Natural killer cell (primary cell): ENCODE measurements around the gene VWF. TPM values are rescaled to one million over a fixed set of nuclear protein-coding genes. Genes with fewer than 3 reads are reported as not detected.

Source experiments
- ATAC-seq, 3 donors: fragments of 150-1000 bp in 2 of 3; fragments of 200-7000 bp in 1 of 3; cut with Tn5 transposase; 1 replicate in 1 of 3; 2 replicates in 2 of 3; pipeline ENCODE4 v1.10.0; 2021; ENCODE audit warnings: mild to moderate bottlenecking in 2 of 3, moderate library complexity in 2 of 3
- DNase-seq, 2 donors: peaks; one replicate each; pipeline versions ENCODE4 v3.0.0 to v3.0.0-alpha.2; 2013 to 2021; ENCODE audit warnings: mixed read lengths in 1 of 2
- H3K27ac ChIP-seq: one replicate; pipeline ENCODE4 v1.5.1; 2013; ENCODE audit warnings: mild to moderate bottlenecking, low read length
- H3K27me3 ChIP-seq: one replicate; pipeline ENCODE4 v1.6.1; 2013; ENCODE audit warnings: low read length; ENCODE audit not compliant: control insufficient read depth, insufficient read depth
- H3K36me3 ChIP-seq: one replicate; pipeline ENCODE4 v1.6.1; 2013; ENCODE audit warnings: low read length; ENCODE audit not compliant: control insufficient read depth, insufficient read depth
- H3K4me1 ChIP-seq: one replicate; pipeline ENCODE4 v1.6.1; 2013; ENCODE audit warnings: low read length; ENCODE audit not compliant: control insufficient read depth, insufficient read depth
- H3K4me3 ChIP-seq: one replicate; pipeline ENCODE4 v1.5.1; 2013; ENCODE audit warnings: low read length
- H3K9me3 ChIP-seq: one replicate; pipeline ENCODE4 v1.6.1; 2013; ENCODE audit warnings: low read length; ENCODE audit not compliant: control insufficient read depth, insufficient read depth
- H3K27ac Mint-ChIP-seq, 2 donors: one replicate each; pipeline ENCODE4 v1.8.0; 2022; ENCODE audit warnings: mild to moderate bottlenecking in 2 of 2, mixed read lengths in 2 of 2, moderate library complexity in 1 of 2
- H3K27me3 Mint-ChIP-seq, 2 donors: one replicate each; pipeline ENCODE4 v1.8.0; 2022; ENCODE audit warnings: low read depth in 2 of 2, mixed read lengths in 2 of 2
- H3K36me3 Mint-ChIP-seq: one replicate; pipeline ENCODE4 v1.8.0; 2022; ENCODE audit warnings: mixed read lengths
- H3K4me1 Mint-ChIP-seq, 2 donors: one replicate each; pipeline ENCODE4 v1.8.0; 2022; ENCODE audit warnings: mixed read lengths in 2 of 2
- H3K4me3 Mint-ChIP-seq: one replicate; pipeline ENCODE4 v1.8.0; 2022; ENCODE audit warnings: mild to moderate bottlenecking, moderate library complexity, mixed read lengths
- H3K9me3 Mint-ChIP-seq, 2 donors: one replicate each; pipeline ENCODE4 v1.8.0; 2022; ENCODE audit warnings: mixed read lengths in 2 of 2
- CTCF ChIP-seq: fragments of 200-600 bp; IDR thresholded peaks from one replicate; pipeline ENCODE4 v1.8.0; 2022; ENCODE audit warnings: antibody characterized with exemption
- WGBS: methylation state at CpG from one replicate; pipeline ENCODE4 v1.1.7; 2013; ENCODE audit warnings: missing lambda C conversion rate; ENCODE audit not compliant: insufficient coverage; 5-methylcytosine and 5-hydroxymethylcytosine counted together
- intact Hi-C: fragments of 100-400 bp; cut with micrococcal nuclease; formaldehyde crosslinking; loops from one replicate; pipeline ENCODE4 v1.14.2; 2022
- total RNA-seq, 4 donors: library from RNA; stranded (reverse); fragments of 120-200 nt in 1 of 4; gene quantifications; one replicate each; pipeline versions ENCODE4 v1.2.3 to v1.2.4, GENCODE V29; 2013 to 2022

The VWF gene
- total RNA-seq, 3 donors from 2014 or later (not counting 1 experiment from before 2014, with no cell fraction given) = 0.14 to 0.95 (median 0.71) TPM

DNA sequence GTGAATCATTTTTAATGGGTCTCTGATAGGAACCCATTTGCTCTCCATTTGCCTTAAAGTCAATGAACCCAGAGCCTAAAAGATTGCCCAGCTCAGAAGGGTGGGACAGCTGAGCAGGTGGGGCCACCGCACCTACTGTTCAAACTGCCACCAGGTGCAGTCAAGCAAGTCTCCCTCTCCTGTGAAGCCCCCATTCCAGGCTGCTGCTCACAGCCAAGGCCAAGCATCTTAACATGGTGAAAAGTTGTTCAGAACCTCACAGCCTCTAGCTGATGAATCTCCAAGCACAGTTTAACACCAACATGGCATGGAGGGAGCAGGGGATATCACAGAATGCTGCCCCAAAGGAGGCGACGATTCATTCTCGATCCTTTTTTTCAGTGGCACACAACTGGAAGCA, 209.0 kb downstream of the VWF start:
- no peak overlapping the region for H3K27ac Mint-ChIP-seq
- Histone ChIP-seq H3K27ac (no peak overlapping the region), H3K4me1 (no peaks in the 10 kb centered on the region), H3K36me3 (no peaks in the 10 kb centered on the region), H3K4me3 (no peak overlapping the region), H3K27me3 (no peaks in the 10 kb centered on the region), H3K9me3 (no peaks in the 10 kb centered on the region)
- TF ChIP-seq CTCF = no peak
- ATAC-seq (no peak), DNase-seq (no peak)
- intact Hi-C loops = no loop called here
- H3K4me3 Mint-ChIP-seq = no peak overlapping the region
- no peaks in the 10 kb centered on the region for H3K9me3 Mint-ChIP-seq
- 98% methylated on average over 4 of the region's 4 CpGs for WGBS
- H3K36me3 Mint-ChIP-seq = no peaks in the 10 kb centered on the region
- no peaks in the 10 kb centered on the region for H3K4me1 Mint-ChIP-seq
- peaks cover 0 to 7% of the 10 kb centered on the region in 2 donors for H3K27me3 Mint-ChIP-seq

- ATAC-seq (no peak), DNase-seq (no peak)
- H3K9me3 ChIP-seq = no peaks in the 10 kb centered on the region
- no peak overlapping the region for H3K4me3 ChIP-seq
- no peaks in the 10 kb centered on the region for H3K4me1 Mint-ChIP-seq
- H3K27me3 ChIP-seq = no peaks in the 10 kb centered on the region
- no peak overlapping the region for H3K4me3 Mint-ChIP-seq
- no peaks in the 10 kb centered on the region for H3K36me3 Mint-ChIP-seq
- WGBS = 89% methylated on average over 11 of the region's 11 CpGs
- no peak for TF ChIP-seq CTCF
- no peaks in the 10 kb centered on the region for H3K36me3 ChIP-seq
- H3K4me1 ChIP-seq = no peaks in the 10 kb centered on the region
- no peak overlapping the region for H3K27ac Mint-ChIP-seq
- H3K27me3 Mint-ChIP-seq = peaks cover 2 to 7% of the 10 kb centered on the region in 2 donors
- H3K9me3 Mint-ChIP-seq = no peaks in the 10 kb centered on the region
- intact Hi-C loops = no loop called here
- no peak overlapping the region for H3K27ac ChIP-seq
These were observed 209.9 kb downstream of the VWF start for GRCh38 chr12:5914387-5915149.

DNA sequence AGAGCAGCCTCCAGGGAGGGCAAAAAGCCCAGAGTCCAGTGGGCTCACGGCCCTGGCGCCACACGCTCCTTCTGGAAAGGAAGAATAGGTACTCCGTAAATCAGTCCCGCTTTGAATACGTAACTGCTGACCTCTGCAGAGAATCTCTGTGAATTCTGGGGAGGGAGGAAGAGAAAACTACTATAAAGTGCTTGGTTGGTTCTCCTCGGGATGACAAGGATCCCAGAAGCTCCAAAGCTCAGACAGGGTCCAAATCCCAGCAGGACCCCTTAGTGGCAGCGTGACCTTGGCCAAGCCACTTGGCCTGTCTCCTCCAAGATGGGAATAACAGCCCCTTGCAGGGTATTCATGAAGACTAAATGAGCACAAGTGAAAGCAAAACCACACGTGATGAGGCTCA, 211.1 kb downstream of the VWF start:
- no peaks in the 10 kb centered on the region for H3K36me3 ChIP-seq
- 72% methylated on average over 9 of the region's 9 CpGs for WGBS
- intact Hi-C loops = no loop called here
- Mint-ChIP-seq H3K36me3 (no peaks in the 10 kb centered on the region), H3K4me1 (no peaks in the 10 kb centered on the region), H3K27ac (no peak overlapping the region), H3K9me3 (no peaks in the 10 kb centered on the region), H3K27me3 (peaks cover 7 to 12% of the 10 kb centered on the region in 2 donors), H3K4me3 (no peak overlapping the region)
- H3K4me3 ChIP-seq = no peak overlapping the region
- H3K4me1 ChIP-seq = no peaks in the 10 kb centered on the region
- TF ChIP-seq CTCF = no peak
- H3K9me3 ChIP-seq = no peaks in the 10 kb centered on the region
- DNase-seq (no peak), ATAC-seq (no peak)
- H3K27me3 ChIP-seq = no peaks in the 10 kb centered on the region
- H3K27ac ChIP-seq = no peak overlapping the region
